ENCODE results near the gene ZBTB47.

- TF ChIP-seq POLR2A (IDR thresholded peaks at IDR 0.05) (no peak), EP300 (IDR thresholded peaks at IDR 0.05) (no peak), POLR2AphosphoS5 (IDR thresholded peaks at IDR 0.05) (no peak), CTCF (IDR thresholded peaks at IDR 0.05) (no peak)
Measured at GRCh38 chr3:42678447-42678846, 24.9 kb downstream of the ZBTB47 start.

All from stomach (tissue), 4 donors.